ENCODE results near the gene PRND.

The PRND gene

GRCh38 chr20:4711511-4711910 is 10.2 kb upstream of the PRND start:
- no peak overlapping the region for H3K4me3 ChIP-seq (replicated peaks; ENCODE audit: low read depth, low read length)
- no peak for DNase-seq (ENCODE audit: extremely low read depth, low read depth)
- TF ChIP-seq, protein P1, sequence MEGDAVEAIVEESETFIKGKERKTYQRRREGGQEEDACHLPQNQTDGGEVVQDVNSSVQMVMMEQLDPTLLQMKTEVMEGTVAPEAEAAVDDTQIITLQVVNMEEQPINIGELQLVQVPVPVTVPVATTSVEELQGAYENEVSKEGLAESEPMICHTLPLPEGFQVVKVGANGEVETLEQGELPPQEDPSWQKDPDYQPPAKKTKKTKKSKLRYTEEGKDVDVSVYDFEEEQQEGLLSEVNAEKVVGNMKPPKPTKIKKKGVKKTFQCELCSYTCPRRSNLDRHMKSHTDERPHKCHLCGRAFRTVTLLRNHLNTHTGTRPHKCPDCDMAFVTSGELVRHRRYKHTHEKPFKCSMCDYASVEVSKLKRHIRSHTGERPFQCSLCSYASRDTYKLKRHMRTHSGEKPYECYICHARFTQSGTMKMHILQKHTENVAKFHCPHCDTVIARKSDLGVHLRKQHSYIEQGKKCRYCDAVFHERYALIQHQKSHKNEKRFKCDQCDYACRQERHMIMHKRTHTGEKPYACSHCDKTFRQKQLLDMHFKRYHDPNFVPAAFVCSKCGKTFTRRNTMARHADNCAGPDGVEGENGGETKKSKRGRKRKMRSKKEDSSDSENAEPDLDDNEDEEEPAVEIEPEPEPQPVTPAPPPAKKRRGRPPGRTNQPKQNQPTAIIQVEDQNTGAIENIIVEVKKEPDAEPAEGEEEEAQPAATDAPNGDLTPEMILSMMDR (IDR thresholded peaks at IDR 0.05; ENCODE audit: low read depth, low read length, missing control alignments): no peak

DNA sequence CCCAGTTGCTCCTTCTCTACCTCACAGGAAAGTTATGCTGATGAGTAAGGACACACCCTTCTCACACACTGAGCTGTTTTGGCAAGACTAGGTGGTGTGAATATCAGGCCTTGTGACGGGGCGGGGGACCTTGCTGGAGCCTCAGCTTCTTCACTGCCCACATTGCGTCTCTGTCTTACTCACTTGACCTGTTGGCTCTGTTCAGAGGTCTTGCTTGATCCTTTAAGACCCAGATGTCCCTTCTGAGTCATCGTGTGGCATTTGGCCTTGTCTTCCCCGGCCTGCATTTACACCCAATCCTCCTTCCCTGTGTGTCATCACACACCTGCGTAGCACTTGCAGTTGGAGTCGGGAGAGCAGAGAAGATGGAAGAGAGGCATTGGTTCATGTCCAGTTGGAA is 8.3 kb upstream of the PRND start:
- no peak overlapping the region for H3K4me3 ChIP-seq (replicated peaks; ENCODE audit: low read depth, low read length)
- TF ChIP-seq, protein P1 (IDR thresholded peaks at IDR 0.05; ENCODE audit: low read depth, low read length, missing control alignments): no peak
- DNase-seq (ENCODE audit: extremely low read depth, low read depth): no peak

GRCh38 chr20:4714818-4715217 is 6.9 kb upstream of the PRND start:
- no peak overlapping the region for H3K4me3 ChIP-seq (replicated peaks; ENCODE audit: low read depth, low read length)
- TF ChIP-seq, protein P1 (IDR thresholded peaks at IDR 0.05; ENCODE audit: low read depth, low read length, missing control alignments): no peak
- no peak for DNase-seq (ENCODE audit: extremely low read depth, low read depth)

DNA sequence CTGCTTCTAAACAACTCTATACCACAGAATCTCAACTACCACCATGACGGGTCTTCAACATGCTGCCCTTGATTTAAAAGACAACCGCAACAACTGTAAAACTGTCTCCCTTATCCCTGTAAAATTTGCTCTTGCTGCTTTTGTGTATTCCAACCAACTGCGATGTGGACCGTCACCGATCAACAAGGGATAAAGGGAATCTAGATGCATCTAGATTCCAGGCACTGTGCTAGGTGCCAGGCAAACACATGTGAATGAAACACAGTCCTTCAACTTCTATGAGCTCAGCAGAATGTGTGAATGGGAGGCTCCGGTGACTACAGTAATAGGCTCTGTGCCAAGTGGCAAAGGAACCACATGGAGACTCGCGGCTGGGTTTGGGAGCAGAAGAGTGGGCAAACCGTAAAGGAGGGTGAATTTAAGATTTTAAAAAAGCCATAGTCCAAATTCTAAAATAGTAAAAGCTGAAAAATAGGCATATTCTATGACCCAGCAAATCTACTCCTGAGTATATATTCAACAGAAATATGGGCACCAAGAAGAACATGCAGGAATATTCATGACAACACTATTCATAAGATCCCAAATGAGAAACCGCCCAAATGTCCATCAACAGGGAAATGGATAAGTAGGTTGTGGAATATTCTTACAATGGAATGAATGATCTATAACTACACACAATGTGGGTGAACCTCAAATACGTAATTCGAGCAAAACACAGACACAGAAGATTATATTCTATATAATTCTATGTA is 3.7 kb upstream of the PRND start:
- TF ChIP-seq, protein P1 (IDR thresholded peaks at IDR 0.05; ENCODE audit: low read depth, low read length, missing control alignments): no peak
- DNase-seq (ENCODE audit: extremely low read depth, low read depth): no peak
- H3K4me3 ChIP-seq (replicated peaks; ENCODE audit: low read depth, low read length): no peak overlapping the region

- no peak overlapping the region for H3K4me3 ChIP-seq (replicated peaks; ENCODE audit: low read depth, low read length)
- no peak for DNase-seq (ENCODE audit: extremely low read depth, low read depth)
- TF ChIP-seq, protein P1 (IDR thresholded peaks at IDR 0.05; ENCODE audit: low read depth, low read length, missing control alignments): no peak
Measured at GRCh38 chr20:4719190-4719589, 2.5 kb upstream of the PRND start.

- no peak overlapping the region for H3K4me3 ChIP-seq (replicated peaks; ENCODE audit: low read depth, low read length)
- TF ChIP-seq, protein P1 (IDR thresholded peaks at IDR 0.05; ENCODE audit: low read depth, low read length, missing control alignments): peak; percentile 65
- peak; percentile 56 for DNase-seq (ENCODE audit: extremely low read depth, low read depth)
Measured at GRCh38 chr20:4720041-4720976, 1.4 kb upstream of the PRND start.

Data from HFF-Myc (cell line).